ENCODE measurements around the gene AK2. TPM values are rescaled to one million over a fixed set of nuclear protein-coding genes. Genes with fewer than 3 reads are reported as not detected.

AK2 gene
- total and polyA plus RNA-seq, 10 of the 15 experiments (the other 5 are each of a cell fraction or from before 2014, with no cell fraction given): 52.3 to 500 (median 278) TPM

GRCh38 chr1:33072707-33073106 lies 36.0 kb upstream of the AK2 start (continued):
- no peak for TF ChIP-seq BCLAF1 (IDR thresholded peaks at IDR 0.05)
- no peak for TF ChIP-seq SIX5 (IDR thresholded peaks at IDR 0.05; ENCODE audit: low read depth, low read length, severe bottlenecking)

- TF ChIP-seq TBL1XR1 (IDR thresholded peaks at IDR 0.05; ENCODE audit: low read depth, low read length) (no peak), BRCA1 (IDR thresholded peaks at IDR 0.05; ENCODE audit: low read depth, low read length) (no peak), IKZF2 (IDR thresholded peaks at IDR 0.05) (no peak), TAF1 (IDR thresholded peaks at IDR 0.05; ENCODE audit: borderline replicate concordance, low read depth, low read length) (no peak), POLR2A (IDR thresholded peaks at IDR 0.05; ENCODE audit: low read depth, low read length) (no peak), CEBPZ (IDR thresholded peaks at IDR 0.05; ENCODE audit: low read depth, low read length) (no peak), STAT1 (conservative IDR thresholded peaks at IDR 0.05) (no peak)
- TF ChIP-seq, protein P1, sequence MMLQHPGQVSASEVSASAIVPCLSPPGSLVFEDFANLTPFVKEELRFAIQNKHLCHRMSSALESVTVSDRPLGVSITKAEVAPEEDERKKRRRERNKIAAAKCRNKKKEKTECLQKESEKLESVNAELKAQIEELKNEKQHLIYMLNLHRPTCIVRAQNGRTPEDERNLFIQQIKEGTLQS (IDR thresholded peaks at IDR 0.05; ENCODE audit: borderline replicate concordance, extremely low read depth, low read depth, low read length): no peak
- TF ChIP-seq, protein P2, sequence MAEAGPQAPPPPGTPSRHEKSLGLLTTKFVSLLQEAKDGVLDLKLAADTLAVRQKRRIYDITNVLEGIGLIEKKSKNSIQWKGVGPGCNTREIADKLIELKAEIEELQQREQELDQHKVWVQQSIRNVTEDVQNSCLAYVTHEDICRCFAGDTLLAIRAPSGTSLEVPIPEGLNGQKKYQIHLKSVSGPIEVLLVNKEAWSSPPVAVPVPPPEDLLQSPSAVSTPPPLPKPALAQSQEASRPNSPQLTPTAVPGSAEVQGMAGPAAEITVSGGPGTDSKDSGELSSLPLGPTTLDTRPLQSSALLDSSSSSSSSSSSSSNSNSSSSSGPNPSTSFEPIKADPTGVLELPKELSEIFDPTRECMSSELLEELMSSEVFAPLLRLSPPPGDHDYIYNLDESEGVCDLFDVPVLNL (IDR thresholded peaks at IDR 0.05; ENCODE audit: low read depth, low read length): no peak
- TF ChIP-seq, protein P3, sequence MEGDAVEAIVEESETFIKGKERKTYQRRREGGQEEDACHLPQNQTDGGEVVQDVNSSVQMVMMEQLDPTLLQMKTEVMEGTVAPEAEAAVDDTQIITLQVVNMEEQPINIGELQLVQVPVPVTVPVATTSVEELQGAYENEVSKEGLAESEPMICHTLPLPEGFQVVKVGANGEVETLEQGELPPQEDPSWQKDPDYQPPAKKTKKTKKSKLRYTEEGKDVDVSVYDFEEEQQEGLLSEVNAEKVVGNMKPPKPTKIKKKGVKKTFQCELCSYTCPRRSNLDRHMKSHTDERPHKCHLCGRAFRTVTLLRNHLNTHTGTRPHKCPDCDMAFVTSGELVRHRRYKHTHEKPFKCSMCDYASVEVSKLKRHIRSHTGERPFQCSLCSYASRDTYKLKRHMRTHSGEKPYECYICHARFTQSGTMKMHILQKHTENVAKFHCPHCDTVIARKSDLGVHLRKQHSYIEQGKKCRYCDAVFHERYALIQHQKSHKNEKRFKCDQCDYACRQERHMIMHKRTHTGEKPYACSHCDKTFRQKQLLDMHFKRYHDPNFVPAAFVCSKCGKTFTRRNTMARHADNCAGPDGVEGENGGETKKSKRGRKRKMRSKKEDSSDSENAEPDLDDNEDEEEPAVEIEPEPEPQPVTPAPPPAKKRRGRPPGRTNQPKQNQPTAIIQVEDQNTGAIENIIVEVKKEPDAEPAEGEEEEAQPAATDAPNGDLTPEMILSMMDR (IDR thresholded peaks at IDR 0.05 in 2 of 3, conservative IDR thresholded peaks at IDR 0.05 in 1 of 3; ENCODE audit: control insufficient read depth in 2 of 3, extremely low read depth in 1 of 3, insufficient read depth in 1 of 3, low read depth in 3 of 3, low read length in 3 of 3): no peak
- no TSS peak for BruUV-seq (replicated peaks)
- no peaks in the 10 kb centered on the region for H4K20me1 ChIP-seq (ENCODE audit: control insufficient read depth, insufficient read depth)
- H2AFZ ChIP-seq (ENCODE audit: control insufficient read depth, low read depth, low read length): no peak overlapping the region
- no peak overlapping the region for H3K9ac ChIP-seq (ENCODE audit: control insufficient read depth, insufficient read depth, low read length)
- H3K27ac ChIP-seq (ENCODE audit: control insufficient read depth, insufficient read depth): no peak overlapping the region
- SMC1A ChIA-PET (ENCODE audit: uncharacterized antibody, unreplicated experiment): no interaction called here
- H3K4me3 ChIP-seq: no peak overlapping the region
- ATAC-seq (no peak), DNase-seq (ENCODE audit: low read depth, low spot score) (no peak), FAIRE-seq (no peak)
- CTCF ChIA-PET: no interaction called here
- no peaks in the 10 kb centered on the region; the same call in 1 of the 3 replicates for H3K9me3 ChIP-seq (replicated peaks; ENCODE audit: control insufficient read depth, insufficient read depth, low read length)
- in situ Hi-C loops (cut with MboI): no loop called here
- no peaks in the 10 kb centered on the region for H3K27me3 ChIP-seq (replicated peaks in 1 of 2; ENCODE audit: control insufficient read depth in 2 of 2, insufficient read depth in 2 of 2, low read length in 1 of 2)
- no peaks in the 10 kb centered on the region for H3K79me2 ChIP-seq (ENCODE audit: control insufficient read depth, insufficient read depth, low read length)
- H3K4me1 ChIP-seq (ENCODE audit: control insufficient read depth, insufficient read depth, low read length): no peaks in the 10 kb centered on the region
- intact Hi-C loops (cut with micrococcal nuclease; ENCODE audit: unreplicated experiment): no loop called here
- POLR2A ChIA-PET: no interaction called here
- H3K36me3 ChIP-seq (ENCODE audit: control insufficient read depth in 2 of 2, insufficient read depth in 2 of 2, low read length in 1 of 2): no peaks in the 10 kb centered on the region
- H3K4me2 ChIP-seq (ENCODE audit: control insufficient read depth, insufficient read depth): no peak overlapping the region
- 100% methylated on average over 1 of the region's 1 CpG for WGBS (ENCODE audit: insufficient coverage, insufficient replicate concordance, low lambda C conversion rate, missing lambda C conversion rate)
- RAD21 ChIA-PET (ENCODE audit: unreplicated experiment): no interaction called here
Measured at GRCh38 chr1:33070628-33071027, 33.9 kb upstream of the AK2 start.
